HG03457 (cell line): ENCODE data around the gene CRABP1.

Source experiments
- ATAC-seq: cut with Tn5 transposase; IDR thresholded peaks from one replicate; pipeline ENCODE4 v1.9.1; 2021; ENCODE audit warnings: moderate number of reproducible peaks; ENCODE audit not compliant: unreplicated experiment

Gene CRABP1

GRCh38 chr15:78316283-78317083 lies 23.7 kb upstream of the CRABP1 start:
- ATAC-seq: no peak

- no peak for ATAC-seq
These were observed 22.9 kb upstream of the CRABP1 start for GRCh38 chr15:78317145-78317836.

- ATAC-seq: no peak
These were observed 20.6 kb upstream of the CRABP1 start for GRCh38 chr15:78319588-78319987.

GRCh38 chr15:78320183-78320582 lies 20.0 kb upstream of the CRABP1 start:
- ATAC-seq: no peak

- no peak for ATAC-seq
These were observed 19.0 kb upstream of the CRABP1 start for GRCh38 chr15:78321041-78321570.

- no peak for ATAC-seq
These were observed 18.4 kb upstream of the CRABP1 start for GRCh38 chr15:78321786-78322185.

- ATAC-seq: no peak
These were observed 17.9 kb upstream of the CRABP1 start for GRCh38 chr15:78322243-78322642.

- ATAC-seq: no peak
These were observed 17.2 kb upstream of the CRABP1 start for GRCh38 chr15:78322724-78323521.

- ATAC-seq: no peak
These were observed 16.5 kb upstream of the CRABP1 start for GRCh38 chr15:78323693-78324092.

GRCh38 chr15:78324144-78324543 lies 16.0 kb upstream of the CRABP1 start:
- no peak for ATAC-seq

- no peak for ATAC-seq
These were observed 14.9 kb upstream of the CRABP1 start for GRCh38 chr15:78325092-78325843.

- no peak for ATAC-seq
These were observed 12.7 kb upstream of the CRABP1 start for GRCh38 chr15:78327466-78327865.

- ATAC-seq: no peak
These were observed 10.5 kb upstream of the CRABP1 start for GRCh38 chr15:78329625-78330024.

- ATAC-seq: no peak
These were observed 5.3 kb upstream of the CRABP1 start for GRCh38 chr15:78334845-78335244.

GRCh38 chr15:78335985-78336384 lies 4.2 kb upstream of the CRABP1 start:
- no peak for ATAC-seq

GRCh38 chr15:78338781-78339180 lies 1.4 kb upstream of the CRABP1 start:
- no peak for ATAC-seq

- ATAC-seq: no peak
These were observed 594 bp upstream of the CRABP1 start for GRCh38 chr15:78339559-78339958.

GRCh38 chr15:78341057-78341987 lies 1.2 kb downstream of the CRABP1 start:
- ATAC-seq: no peak

GRCh38 chr15:78342021-78342420 lies 1.9 kb downstream of the CRABP1 start:
- no peak for ATAC-seq
